Measurements from ENCODE around the gene ITSN1. TPM values are rescaled to one million over a fixed set of nuclear protein-coding genes. Genes with fewer than 3 reads are reported as not detected.

Gene ITSN1
- polyA plus RNA-seq, 1 donor from 2014 or later, result 35.1 TPM

DNA sequence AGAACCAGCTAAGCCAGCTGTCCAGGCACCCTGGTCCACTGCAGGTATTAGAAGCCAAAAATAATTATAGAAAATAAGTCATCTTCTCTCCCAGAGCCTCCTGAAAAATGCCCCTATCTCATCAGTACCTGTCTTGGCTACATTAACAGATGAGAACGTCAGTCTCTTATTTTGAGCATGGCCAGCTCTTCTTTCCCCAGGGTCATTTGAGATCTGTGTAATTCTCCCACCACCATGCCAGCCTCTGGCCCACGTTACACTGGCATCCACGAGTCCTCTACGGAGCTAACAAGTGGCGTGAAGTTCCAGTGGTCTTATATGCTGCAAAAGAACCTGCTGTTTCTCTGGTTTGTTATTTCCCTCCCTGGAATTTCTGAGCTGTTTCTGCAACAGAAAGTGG, 155.3 kb downstream of the ITSN1 start:
- H2AFZ ChIP-seq (ENCODE audit: low read depth, low read length), result no peak overlapping the region
- H3K4me3 ChIP-seq (ENCODE audit: low read length), result no peak overlapping the region
- no peaks in the 10 kb centered on the region for H3K9me3 ChIP-seq (ENCODE audit: low read length)
- H3K27ac ChIP-seq (ENCODE audit: low read length), result no peak overlapping the region
- no peak overlapping the region for H3K4me2 ChIP-seq (ENCODE audit: low read length)
- no peak overlapping the region for H3K9ac ChIP-seq (ENCODE audit: low read length)
- no peaks in the 10 kb centered on the region for H3K79me2 ChIP-seq (replicated peaks; ENCODE audit: insufficient read depth, low read length)
- H3F3A ChIP-seq (ENCODE audit: insufficient read depth, low read length, poor library complexity, severe bottlenecking), result no peaks in the 10 kb centered on the region
- no peak for TF ChIP-seq MXI1 (conservative IDR thresholded peaks at IDR 0.05; ENCODE audit: poor library complexity, severe bottlenecking)
- TF ChIP-seq POLR2AphosphoS5 (IDR thresholded peaks at IDR 0.05), result no peak
- no peak for TF ChIP-seq TAF1 (IDR thresholded peaks at IDR 0.05; ENCODE audit: low read depth)
- TF ChIP-seq, protein P1, sequence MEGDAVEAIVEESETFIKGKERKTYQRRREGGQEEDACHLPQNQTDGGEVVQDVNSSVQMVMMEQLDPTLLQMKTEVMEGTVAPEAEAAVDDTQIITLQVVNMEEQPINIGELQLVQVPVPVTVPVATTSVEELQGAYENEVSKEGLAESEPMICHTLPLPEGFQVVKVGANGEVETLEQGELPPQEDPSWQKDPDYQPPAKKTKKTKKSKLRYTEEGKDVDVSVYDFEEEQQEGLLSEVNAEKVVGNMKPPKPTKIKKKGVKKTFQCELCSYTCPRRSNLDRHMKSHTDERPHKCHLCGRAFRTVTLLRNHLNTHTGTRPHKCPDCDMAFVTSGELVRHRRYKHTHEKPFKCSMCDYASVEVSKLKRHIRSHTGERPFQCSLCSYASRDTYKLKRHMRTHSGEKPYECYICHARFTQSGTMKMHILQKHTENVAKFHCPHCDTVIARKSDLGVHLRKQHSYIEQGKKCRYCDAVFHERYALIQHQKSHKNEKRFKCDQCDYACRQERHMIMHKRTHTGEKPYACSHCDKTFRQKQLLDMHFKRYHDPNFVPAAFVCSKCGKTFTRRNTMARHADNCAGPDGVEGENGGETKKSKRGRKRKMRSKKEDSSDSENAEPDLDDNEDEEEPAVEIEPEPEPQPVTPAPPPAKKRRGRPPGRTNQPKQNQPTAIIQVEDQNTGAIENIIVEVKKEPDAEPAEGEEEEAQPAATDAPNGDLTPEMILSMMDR (IDR thresholded peaks at IDR 0.05; ENCODE audit: poor library complexity, severe bottlenecking), result no peak
- TF ChIP-seq EP300 (conservative IDR thresholded peaks at IDR 0.05; ENCODE audit: poor library complexity, severe bottlenecking), result no peak
- TF ChIP-seq, protein P2, sequence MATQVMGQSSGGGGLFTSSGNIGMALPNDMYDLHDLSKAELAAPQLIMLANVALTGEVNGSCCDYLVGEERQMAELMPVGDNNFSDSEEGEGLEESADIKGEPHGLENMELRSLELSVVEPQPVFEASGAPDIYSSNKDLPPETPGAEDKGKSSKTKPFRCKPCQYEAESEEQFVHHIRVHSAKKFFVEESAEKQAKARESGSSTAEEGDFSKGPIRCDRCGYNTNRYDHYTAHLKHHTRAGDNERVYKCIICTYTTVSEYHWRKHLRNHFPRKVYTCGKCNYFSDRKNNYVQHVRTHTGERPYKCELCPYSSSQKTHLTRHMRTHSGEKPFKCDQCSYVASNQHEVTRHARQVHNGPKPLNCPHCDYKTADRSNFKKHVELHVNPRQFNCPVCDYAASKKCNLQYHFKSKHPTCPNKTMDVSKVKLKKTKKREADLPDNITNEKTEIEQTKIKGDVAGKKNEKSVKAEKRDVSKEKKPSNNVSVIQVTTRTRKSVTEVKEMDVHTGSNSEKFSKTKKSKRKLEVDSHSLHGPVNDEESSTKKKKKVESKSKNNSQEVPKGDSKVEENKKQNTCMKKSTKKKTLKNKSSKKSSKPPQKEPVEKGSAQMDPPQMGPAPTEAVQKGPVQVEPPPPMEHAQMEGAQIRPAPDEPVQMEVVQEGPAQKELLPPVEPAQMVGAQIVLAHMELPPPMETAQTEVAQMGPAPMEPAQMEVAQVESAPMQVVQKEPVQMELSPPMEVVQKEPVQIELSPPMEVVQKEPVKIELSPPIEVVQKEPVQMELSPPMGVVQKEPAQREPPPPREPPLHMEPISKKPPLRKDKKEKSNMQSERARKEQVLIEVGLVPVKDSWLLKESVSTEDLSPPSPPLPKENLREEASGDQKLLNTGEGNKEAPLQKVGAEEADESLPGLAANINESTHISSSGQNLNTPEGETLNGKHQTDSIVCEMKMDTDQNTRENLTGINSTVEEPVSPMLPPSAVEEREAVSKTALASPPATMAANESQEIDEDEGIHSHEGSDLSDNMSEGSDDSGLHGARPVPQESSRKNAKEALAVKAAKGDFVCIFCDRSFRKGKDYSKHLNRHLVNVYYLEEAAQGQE (IDR thresholded peaks at IDR 0.05; ENCODE audit: borderline replicate concordance), result no peak
- TF ChIP-seq SMC3 (conservative IDR thresholded peaks at IDR 0.05; ENCODE audit: poor library complexity), result no peak
- no peak for TF ChIP-seq RAD21 (conservative IDR thresholded peaks at IDR 0.05)
- no peak for TF ChIP-seq EZH2 (IDR thresholded peaks at IDR 0.05; ENCODE audit: borderline replicate concordance, insufficient read depth, low read length, poor library complexity, severe bottlenecking)
- H4K20me1 ChIP-seq (ENCODE audit: insufficient read depth), result no peaks in the 10 kb centered on the region
- H3K27me3 ChIP-seq (ENCODE audit: insufficient read depth, low read depth, low read length), result no peaks in the 10 kb centered on the region
- no peaks in the 10 kb centered on the region for H3K9me2 ChIP-seq (ENCODE audit: insufficient read depth, low read length)
- H3K36me3 ChIP-seq (ENCODE audit: insufficient read depth, low read length), result peaks cover 7% of the 10 kb centered on the region

DNA sequence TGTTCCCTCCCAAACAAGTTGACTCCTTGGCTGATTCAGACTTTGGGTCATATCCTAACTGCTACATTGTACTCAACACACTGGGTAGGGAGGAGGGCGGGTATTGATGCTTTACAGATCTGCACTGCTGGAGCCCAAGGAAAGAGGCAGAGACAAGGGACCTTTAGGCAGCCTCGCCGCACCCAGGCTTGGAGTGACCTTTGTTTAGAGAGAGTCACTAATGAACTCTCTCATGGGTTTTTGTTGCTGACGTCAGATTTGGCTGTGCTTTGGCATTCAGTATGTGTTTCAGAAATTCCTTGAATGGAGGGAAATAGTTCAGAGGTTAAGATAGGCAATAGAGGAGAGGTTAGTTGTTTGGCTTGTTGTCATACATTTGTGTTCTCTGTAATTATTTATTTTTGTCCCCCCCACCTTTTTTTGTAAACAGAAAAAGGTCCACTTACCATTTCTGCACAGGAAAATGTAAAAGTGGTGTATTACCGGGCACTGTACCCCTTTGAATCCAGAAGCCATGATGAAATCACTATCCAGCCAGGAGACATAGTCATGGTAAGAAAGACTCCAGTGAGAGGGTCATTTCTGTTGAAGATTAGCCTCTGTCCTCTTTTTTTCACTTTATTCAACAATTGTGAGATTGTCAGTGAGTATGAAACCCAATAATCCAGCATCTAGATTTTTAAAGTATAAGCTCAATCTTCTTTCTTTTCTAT, 157.2 kb downstream of the ITSN1 start:
- Histone ChIP-seq H2AFZ (ENCODE audit: low read depth, low read length) (no peak overlapping the region), H3F3A (ENCODE audit: insufficient read depth, low read length, poor library complexity, severe bottlenecking) (no peaks in the 10 kb centered on the region), H3K9me3 (ENCODE audit: low read length) (no peaks in the 10 kb centered on the region), H3K9ac (ENCODE audit: low read length) (no peak overlapping the region), H3K9me2 (ENCODE audit: insufficient read depth, low read length) (no peaks in the 10 kb centered on the region), H3K27me3 (ENCODE audit: insufficient read depth, low read depth, low read length) (no peaks in the 10 kb centered on the region), H3K27ac (ENCODE audit: low read length) (no peak overlapping the region), H3K4me3 (ENCODE audit: low read length) (no peak overlapping the region), H3K4me2 (ENCODE audit: low read length) (no peak overlapping the region), H3K79me2 (replicated peaks; ENCODE audit: insufficient read depth, low read length) (no peaks in the 10 kb centered on the region), H3K36me3 (ENCODE audit: insufficient read depth, low read length) (peaks cover 7% of the 10 kb centered on the region), H4K20me1 (ENCODE audit: insufficient read depth) (no peaks in the 10 kb centered on the region)
- no peak for TF ChIP-seq SMC3 (conservative IDR thresholded peaks at IDR 0.05; ENCODE audit: poor library complexity)
- TF ChIP-seq EZH2 (IDR thresholded peaks at IDR 0.05; ENCODE audit: borderline replicate concordance, insufficient read depth, low read length, poor library complexity, severe bottlenecking), result no peak
- TF ChIP-seq, protein P2 (IDR thresholded peaks at IDR 0.05; ENCODE audit: borderline replicate concordance), result no peak
- no peak for TF ChIP-seq MXI1 (conservative IDR thresholded peaks at IDR 0.05; ENCODE audit: poor library complexity, severe bottlenecking)
- TF ChIP-seq, protein P1 (IDR thresholded peaks at IDR 0.05; ENCODE audit: poor library complexity, severe bottlenecking), result no peak
- TF ChIP-seq EP300 (conservative IDR thresholded peaks at IDR 0.05; ENCODE audit: poor library complexity, severe bottlenecking), result no peak
- TF ChIP-seq POLR2AphosphoS5 (IDR thresholded peaks at IDR 0.05), result no peak
- no peak for TF ChIP-seq TAF1 (IDR thresholded peaks at IDR 0.05; ENCODE audit: low read depth)
- TF ChIP-seq RAD21 (conservative IDR thresholded peaks at IDR 0.05), result no peak
